HG03066 (cell line): ENCODE measurements around the gene LOXL3.
"Not testable (repeated sequence)": the region's sequence is repeated elsewhere in the genome, so short reads cannot be mapped to it uniquely, and the experiment has no call there.

Source experiments
- ATAC-seq: cut with Tn5 transposase; IDR thresholded peaks from one replicate; pipeline ENCODE4 v1.9.1; 2021; ENCODE audit warnings: low read depth; ENCODE audit not compliant: unreplicated experiment

LOXL3 gene

DNA sequence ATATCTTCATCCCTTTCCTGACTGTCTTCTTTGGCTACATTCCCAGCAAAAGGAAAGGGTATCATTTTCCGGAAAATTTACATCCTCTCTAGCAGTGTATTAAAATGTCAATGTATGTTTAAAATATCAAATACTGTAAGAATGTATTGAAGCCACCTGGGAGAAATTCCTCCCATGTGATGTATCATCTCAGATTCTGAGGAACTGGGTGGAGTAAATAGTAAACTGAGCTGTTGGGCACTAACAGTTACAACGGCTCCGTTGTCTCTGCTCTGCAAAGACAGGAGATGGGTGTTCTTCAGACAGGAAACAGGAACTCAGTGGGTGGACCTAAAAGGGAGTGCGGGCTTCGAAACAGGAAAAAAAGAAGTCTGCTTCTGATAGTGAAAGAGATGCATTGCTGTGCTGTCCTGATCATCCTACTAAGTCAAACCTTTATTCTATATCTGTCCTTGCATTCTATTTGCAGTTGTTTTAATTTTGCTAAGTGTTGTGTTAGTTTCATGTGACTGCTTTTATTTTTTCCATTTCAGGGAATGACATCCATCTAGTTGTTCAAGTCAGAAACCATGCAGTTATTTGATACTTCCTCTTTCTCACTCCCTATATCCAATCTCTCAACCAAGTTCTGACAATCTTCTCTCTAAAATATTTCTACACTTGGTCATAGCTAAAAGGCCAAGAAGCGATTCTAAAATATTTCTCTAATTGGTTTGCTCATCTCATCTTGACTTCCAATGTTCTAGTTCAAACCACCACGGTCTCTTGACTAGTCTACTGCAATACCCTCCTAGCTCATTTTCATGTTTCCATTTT, 20.2 kb upstream of the LOXL3 start:
- ATAC-seq: peak; percentile 47

GRCh38 chr2:74572178-74572925, 18.6 kb upstream of the LOXL3 start:
- ATAC-seq: no peak

DNA sequence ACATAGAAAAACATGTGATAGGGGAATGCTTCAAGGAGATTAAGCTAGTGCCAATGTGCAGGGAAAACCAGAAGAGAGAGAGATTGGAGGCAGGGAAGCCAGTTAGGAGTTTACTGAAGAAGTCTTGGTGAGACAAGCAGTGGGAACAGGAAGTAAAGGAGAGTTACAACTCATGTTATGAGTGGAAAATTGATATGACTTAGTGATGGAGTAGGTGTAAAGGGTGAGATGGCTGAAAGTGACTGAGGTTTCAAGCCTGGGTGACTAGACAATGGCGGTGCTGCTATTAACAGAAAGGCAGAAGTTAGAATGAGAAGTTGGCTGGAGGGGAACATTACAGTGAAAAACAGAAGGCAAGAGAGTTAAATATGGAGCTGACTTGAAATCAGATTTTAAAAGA, 17.3 kb upstream of the LOXL3 start:
- ATAC-seq: peak; percentile 66

GRCh38 chr2:74569686-74570085, 15.9 kb upstream of the LOXL3 start:
- ATAC-seq: no peak

GRCh38 chr2:74567881-74568280, 14.1 kb upstream of the LOXL3 start:
- ATAC-seq: no peak

DNA sequence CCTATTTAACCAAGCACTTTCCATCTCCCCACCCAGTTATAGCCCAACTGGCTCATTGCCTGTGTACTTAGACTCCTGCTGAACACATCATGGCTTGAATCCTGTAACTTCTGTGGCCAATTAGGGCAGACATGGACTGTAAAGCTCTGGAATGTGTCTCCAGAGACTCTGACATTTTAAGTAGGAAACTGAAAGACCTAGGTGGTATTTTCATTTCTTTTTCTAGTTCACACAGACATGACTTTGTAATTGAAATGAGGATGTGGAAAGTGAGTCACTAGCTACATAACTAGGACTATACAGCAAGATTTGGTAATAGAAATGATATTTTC, 13.0 kb upstream of the LOXL3 start:
- no peak for ATAC-seq

DNA sequence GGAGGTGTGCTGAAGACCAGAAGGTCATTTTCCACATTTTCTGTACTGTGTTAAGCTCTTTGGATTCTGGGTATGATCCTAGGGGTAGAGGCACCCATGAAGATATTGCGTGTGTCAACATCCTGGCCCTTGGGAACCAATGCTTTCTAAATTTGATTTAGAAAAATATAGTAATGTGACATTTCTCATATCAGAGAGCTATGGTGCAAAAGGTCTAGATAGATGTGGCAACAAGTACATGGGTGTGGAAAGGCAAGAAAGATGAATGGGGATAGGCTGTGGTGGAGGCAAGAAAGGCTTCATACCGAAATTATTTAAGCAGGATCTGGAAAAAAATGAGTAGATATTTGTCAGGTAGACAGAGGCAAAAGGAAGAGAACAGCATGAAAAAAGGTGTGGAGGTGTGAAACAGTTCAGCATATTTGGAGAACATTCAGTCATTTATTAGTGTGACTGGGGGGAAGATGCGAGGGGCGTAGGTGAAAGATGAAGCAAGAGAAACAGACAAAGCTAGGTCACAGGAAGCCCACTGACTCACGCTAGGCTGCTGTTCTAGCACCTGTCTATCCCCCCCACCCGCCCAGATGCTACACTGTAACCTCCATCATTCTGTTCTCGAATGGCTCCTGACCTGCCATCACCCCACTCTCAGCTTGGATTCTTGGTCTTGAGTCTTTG, 12.5 kb upstream of the LOXL3 start:
- no peak for ATAC-seq

- ATAC-seq: no peak
These were observed 10.5 kb upstream of the LOXL3 start for GRCh38 chr2:74564222-74564621.

GRCh38 chr2:74562126-74562775, 8.5 kb upstream of the LOXL3 start:
- no peak for ATAC-seq

DNA sequence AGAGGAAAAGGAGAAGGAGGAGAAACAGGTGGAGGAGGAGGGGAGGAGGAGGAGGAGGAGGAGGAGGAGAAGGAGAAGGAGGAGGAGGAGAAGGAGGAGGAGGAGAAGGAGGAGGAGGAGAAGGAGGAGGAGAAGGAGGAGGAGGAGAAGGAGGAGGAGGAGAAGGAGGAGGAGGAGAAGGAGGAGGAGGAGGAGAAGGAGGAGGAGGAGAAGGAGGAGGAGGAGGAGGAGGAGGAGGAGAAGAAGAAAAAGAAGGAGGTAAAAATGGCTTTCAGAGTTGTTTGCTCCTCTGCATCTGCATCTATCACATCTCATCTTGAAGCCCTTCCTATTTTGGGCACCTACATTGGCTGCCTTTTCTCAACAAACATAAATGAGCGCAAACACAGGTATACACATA, 7.3 kb upstream of the LOXL3 start:
- not testable (repeated sequence) for ATAC-seq

DNA sequence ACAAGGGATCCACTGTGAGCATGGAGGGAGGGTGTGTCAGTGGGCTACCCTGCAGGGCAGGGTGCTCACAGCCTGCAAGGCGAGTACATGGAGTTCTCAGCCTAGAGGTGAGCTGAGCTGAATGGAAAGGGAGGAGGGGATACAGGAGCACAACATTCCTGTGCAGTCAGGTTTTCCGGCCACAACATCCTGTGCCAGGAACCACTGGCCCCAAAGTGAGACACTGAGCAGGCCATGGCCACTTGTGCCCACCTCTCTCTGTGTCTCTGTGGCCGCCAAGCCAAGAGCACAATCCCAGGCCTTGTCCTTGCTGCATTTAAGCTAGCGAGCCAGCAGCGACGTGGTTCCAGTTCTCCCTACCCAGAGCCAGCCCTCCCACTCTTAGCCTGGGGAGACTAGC, 6.8 kb upstream of the LOXL3 start:
- ATAC-seq: no peak

GRCh38 chr2:74559912-74560311, 6.2 kb upstream of the LOXL3 start:
- ATAC-seq: no peak

- no peak for ATAC-seq
These were observed 4.8 kb upstream of the LOXL3 start for GRCh38 chr2:74558284-74559230.

GRCh38 chr2:74556831-74557370, 3.2 kb upstream of the LOXL3 start:
- ATAC-seq: no peak

- ATAC-seq: no peak
These were observed 2.4 kb upstream of the LOXL3 start for GRCh38 chr2:74556159-74556558.

DNA sequence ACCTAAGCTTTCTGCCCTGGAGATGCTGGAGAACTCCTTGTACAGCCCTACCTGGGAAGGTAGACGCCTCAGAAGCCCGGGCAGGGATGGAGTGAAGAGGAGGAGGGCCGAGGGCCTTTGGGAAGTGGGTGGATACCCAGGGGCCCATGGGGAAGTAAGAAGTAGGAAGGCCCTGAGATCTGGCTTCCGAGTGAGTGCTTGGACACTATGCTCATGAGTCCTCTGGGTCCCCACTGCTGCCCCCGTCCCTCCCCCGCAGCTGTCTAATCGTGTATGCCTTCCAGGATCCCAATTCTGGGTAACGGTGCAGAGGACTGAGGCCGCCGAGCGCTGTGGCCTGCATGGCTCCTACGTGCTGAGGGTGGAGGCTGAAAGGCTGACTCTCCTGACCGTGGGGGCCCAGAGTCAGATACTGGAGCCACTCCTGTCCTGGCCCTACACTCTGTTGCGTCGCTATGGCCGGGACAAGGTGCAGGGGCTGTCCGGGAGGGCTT, 1.9 kb upstream of the LOXL3 start:
- no peak for ATAC-seq

- peak; percentile 55 for ATAC-seq
These were observed 1.2 kb upstream of the LOXL3 start for GRCh38 chr2:74554820-74555531.

DNA sequence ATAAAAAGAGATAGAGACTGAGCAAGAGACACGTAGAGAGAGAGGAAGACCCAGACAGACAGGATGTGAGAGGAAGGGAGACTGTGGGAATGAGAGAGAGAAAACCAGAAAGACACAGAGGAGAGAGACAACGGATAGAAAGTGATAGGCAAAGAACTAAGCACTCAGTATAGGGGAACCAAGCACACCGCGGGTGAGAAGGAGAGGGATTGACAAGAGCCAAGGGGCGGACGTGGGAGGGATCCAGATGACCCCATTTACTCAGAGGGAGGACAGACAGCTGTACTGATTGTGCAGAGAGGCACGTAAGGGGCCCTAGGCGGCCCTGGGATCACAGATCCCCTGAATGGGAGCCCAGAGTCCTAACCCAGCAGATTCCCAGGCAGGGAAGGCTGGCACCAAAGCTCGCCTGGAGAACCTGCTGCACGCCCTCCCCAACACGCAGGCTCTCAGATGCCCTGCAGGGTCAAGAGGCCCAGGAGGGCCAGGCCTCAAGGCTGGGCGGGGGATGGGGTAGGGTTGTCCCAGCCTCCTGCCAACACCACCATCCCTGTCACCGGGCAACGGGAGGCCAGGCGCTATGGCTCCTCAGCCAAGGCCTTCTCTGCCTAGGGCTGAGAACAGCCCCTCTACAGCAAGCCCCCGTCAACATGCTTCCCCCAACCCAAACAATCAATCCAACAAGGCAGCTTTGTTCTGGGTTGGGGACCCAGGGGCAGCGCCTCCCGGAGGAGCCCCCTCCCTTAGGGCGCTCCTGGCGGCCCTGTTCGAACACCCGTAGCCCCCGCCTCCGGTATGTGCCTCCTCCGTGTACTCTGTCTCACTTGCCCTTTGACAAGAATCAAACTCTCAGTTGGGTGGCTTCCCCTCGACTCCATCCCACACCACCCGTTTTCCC, 579 bp downstream of the LOXL3 start:
- ATAC-seq: no peak
